A673 (cell line): Measurements from ENCODE around the gene TET3. TPM values are rescaled to one million over a fixed set of nuclear protein-coding genes. Genes with fewer than 3 reads are reported as not detected.

Experiments
- BruUV-seq: library from RNA; stranded (reverse); fragments of 400-500 nt; replicated peaks from 2 replicates; lab custom pipeline; 2021; lab: Mats Ljungman, UMichigan
- CTCF ChIA-PET: fragments of 300-600 bp; sonication (Branson Sonifier 250); formaldehyde crosslinking; loops from one replicate; lab custom pipeline; 2022; ENCODE audit warnings: antibody characterized with exemption; lab: Charles Lee
- POLR2A ChIA-PET: fragments of 300-600 bp; sonication (Branson Sonifier 250); formaldehyde crosslinking; loops from one replicate; lab custom pipeline; 2022; ENCODE audit warnings: antibody characterized with exemption; ENCODE audit not compliant: low non-redundant PET; lab: Charles Lee
- DNase-seq: peaks from one replicate; pipeline ENCODE4 v3.0.0-alpha.2; 2015; ENCODE audit warnings: low spot score
- H3K27ac ChIP-seq: fragments of 200-600 bp; sonication (generic); 2 replicates; pipeline ENCODE4 v1.5.1; 2016; ENCODE audit warnings: mixed run types, low read depth, mild to moderate bottlenecking, mixed read lengths, antibody characterized with exemption, low read length; ENCODE audit not compliant: poor library complexity, severe bottlenecking
- H3K27me3 ChIP-seq: fragments of 200-600 bp; sonication (generic); replicated peaks from 2 replicates; pipeline ENCODE4 v1.6.1; 2017; ENCODE audit warnings: mixed run types, low read depth, mild to moderate bottlenecking, mixed read lengths, antibody characterized with exemption, low read length; ENCODE audit not compliant: insufficient read depth, poor library complexity
- H3K36me3 ChIP-seq: fragments of 200-600 bp; sonication (generic); 2 replicates; pipeline ENCODE4 v1.6.1; 2016; ENCODE audit warnings: mixed run types, mild to moderate bottlenecking, mixed read lengths, antibody characterized with exemption, low read length; ENCODE audit not compliant: insufficient read depth, poor library complexity, severe bottlenecking
- H3K4me1 ChIP-seq: fragments of 200-600 bp; sonication (generic); 2 replicates; pipeline ENCODE4 v1.6.1; 2017; ENCODE audit warnings: mixed run types, mild to moderate bottlenecking, mixed read lengths, antibody characterized with exemption, low read length; ENCODE audit not compliant: insufficient read depth, poor library complexity, severe bottlenecking
- H3K4me3 ChIP-seq: fragments of 200-600 bp; sonication (generic); 2 replicates; pipeline ENCODE4 v1.5.1; 2016; ENCODE audit warnings: low read depth, mixed run types, mild to moderate bottlenecking, mixed read lengths, low read length; ENCODE audit not compliant: poor library complexity, severe bottlenecking
- H3K9me3 ChIP-seq: fragments of 200-600 bp; sonication (generic); 2 replicates; pipeline ENCODE4 v1.6.1; 2016; ENCODE audit warnings: mixed run types, low read depth, mild to moderate bottlenecking, mixed read lengths, antibody characterized with exemption, low read length; ENCODE audit not compliant: poor library complexity, severe bottlenecking
- CTCF ChIP-seq: fragments of 300-800, 200-600 bp; sonication (generic); conservative IDR thresholded peaks from 2 replicates; pipeline ENCODE4 v1.5.1; 2017; ENCODE audit warnings: low read depth, mild to moderate bottlenecking, antibody characterized with exemption, low read length, moderate library complexity, mixed read lengths
- EZH2 ChIP-seq: fragments of 200-600 bp; sonication (generic); IDR thresholded peaks from 2 replicates; pipeline ENCODE4 v1.6.1; 2017; ENCODE audit warnings: borderline replicate concordance, low read depth, mild to moderate bottlenecking, mixed read lengths, antibody characterized with exemption, low read length; ENCODE audit not compliant: poor library complexity, severe bottlenecking
- intact Hi-C: fragments of 100-400 bp; cut with micrococcal nuclease; formaldehyde crosslinking; loops from one replicate; pipeline ENCODE4 v1.10.0; 2022; ENCODE audit not compliant: unreplicated experiment
- total RNA-seq: library from RNA; stranded (reverse); gene quantifications from 2 replicates; pipeline ENCODE4 v1.2.3, GENCODE V29; 2021

The TET3 gene
- total RNA-seq, 1 experiment from 2014 or later = 26.3 TPM

- BruUV-seq = no TSS peak
- H3K4me3 ChIP-seq = no peak overlapping the region
- CTCF ChIA-PET = no interaction called here
- peaks cover 74% of the 10 kb centered on the region for H3K4me1 ChIP-seq
- H3K27me3 ChIP-seq = no peaks in the 10 kb centered on the region
- POLR2A ChIA-PET = no interaction called here
- no peak for DNase-seq
- no peak overlapping the region for H3K27ac ChIP-seq
- H3K9me3 ChIP-seq = no peaks in the 10 kb centered on the region
- TF ChIP-seq CTCF (no peak), EZH2 (no peak)
- intact Hi-C loops = no loop called here
- H3K36me3 ChIP-seq = no peaks in the 10 kb centered on the region
Observed at GRCh38 chr2:74007711-74008110, 23.0 kb downstream of the TET3 start.

GRCh38 chr2:74008761-74009395 lies 24.2 kb downstream of the TET3 start:
- ChIA-PET POLR2A (interaction anchor here (0.6 kb wide), 1 partner anchor 272 kb away, joined by 5 read pairs; the partner anchor contains the start of gene TPRKB), CTCF (no interaction called here)
- DNase-seq = peak; percentile 86
- TF ChIP-seq CTCF (no peak), EZH2 (no peak)
- no peaks in the 10 kb centered on the region for H3K9me3 ChIP-seq
- H3K27me3 ChIP-seq = no peaks in the 10 kb centered on the region
- H3K36me3 ChIP-seq = no peaks in the 10 kb centered on the region
- H3K4me3 ChIP-seq = peak overlapping the region; percentile 7
- peaks cover 71% of the 10 kb centered on the region for H3K4me1 ChIP-seq
- intact Hi-C loops = no loop called here
- BruUV-seq = no TSS peak
- peak overlapping the region; percentile 68 for H3K27ac ChIP-seq

GRCh38 chr2:74009577-74009976 lies 24.9 kb downstream of the TET3 start:
- no TSS peak for BruUV-seq
- intact Hi-C loops = no loop called here
- no peak for DNase-seq
- no peaks in the 10 kb centered on the region for H3K27me3 ChIP-seq
- H3K27ac ChIP-seq = peak overlapping the region; percentile 68
- ChIA-PET POLR2A (no interaction called here), CTCF (no interaction called here)
- H3K36me3 ChIP-seq = no peaks in the 10 kb centered on the region
- H3K4me1 ChIP-seq = peaks cover 64% of the 10 kb centered on the region
- peak overlapping the region; percentile 16 for H3K4me3 ChIP-seq
- H3K9me3 ChIP-seq = no peaks in the 10 kb centered on the region
- no peak for TF ChIP-seq EZH2
- TF ChIP-seq CTCF = no peak
